Mucosa of gallbladder (tissue), 1 donor: ENCODE measurements around the gene TUSC2. TPM values are rescaled to one million over a fixed set of nuclear protein-coding genes. Genes with fewer than 3 reads are reported as not detected.

Source experiments
- DNase-seq: peaks from one replicate; pipeline ENCODE4 v3.0.0-alpha.2; 2020; ENCODE audit warnings: low spot score
- total RNA-seq: library from RNA; stranded (reverse); gene quantifications from one replicate; pipeline ENCODE4 v1.2.1, GENCODE V29; 2021
- donor health status: DM: no; HTN: no; CAD: no.

The TUSC2 gene, protein sequence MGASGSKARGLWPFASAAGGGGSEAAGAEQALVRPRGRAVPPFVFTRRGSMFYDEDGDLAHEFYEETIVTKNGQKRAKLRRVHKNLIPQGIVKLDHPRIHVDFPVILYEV
- 42.5 TPM for total RNA-seq

DNA sequence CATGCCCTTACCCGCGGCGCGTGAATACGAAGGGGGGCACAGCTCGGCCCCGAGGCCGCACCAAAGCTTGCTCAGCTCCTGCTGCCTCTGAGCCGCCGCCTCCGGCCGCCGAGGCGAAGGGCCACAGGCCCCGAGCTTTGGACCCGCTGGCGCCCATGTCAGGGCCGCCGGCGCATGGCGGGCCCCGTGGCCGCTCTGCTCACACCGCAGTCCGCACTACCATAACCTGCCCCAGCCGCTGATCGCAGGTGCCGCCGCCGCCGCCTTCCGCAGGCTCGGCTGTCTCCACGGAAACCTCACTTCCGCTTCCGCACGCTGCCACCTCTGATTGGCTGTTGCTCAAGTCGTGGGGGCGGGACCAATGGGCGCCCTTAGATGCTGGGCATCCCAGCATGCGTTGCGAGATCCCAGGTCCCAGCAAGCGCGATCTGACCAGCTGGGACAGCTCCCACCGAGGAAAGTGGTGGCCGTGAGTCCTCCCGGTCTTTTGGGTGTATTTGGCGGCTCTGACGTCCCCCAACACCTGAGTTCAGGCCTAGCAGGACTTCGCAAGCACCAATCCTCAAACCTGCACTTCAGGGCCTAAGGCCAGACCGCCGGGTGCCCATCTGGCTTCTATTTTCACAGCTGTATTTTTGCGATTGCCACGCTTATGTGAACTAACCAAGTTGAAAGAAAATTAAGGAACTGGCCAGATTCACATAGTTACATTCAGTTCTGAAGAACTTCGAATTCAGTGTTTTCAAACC, at the start of gene TUSC2:
TUSC2 (minus strand) TSS at position 281 of the 749 bp plus-strand sequence; CDS start at position 157, 124 bp downstream.
- peak; percentile 98 for DNase-seq

DNA sequence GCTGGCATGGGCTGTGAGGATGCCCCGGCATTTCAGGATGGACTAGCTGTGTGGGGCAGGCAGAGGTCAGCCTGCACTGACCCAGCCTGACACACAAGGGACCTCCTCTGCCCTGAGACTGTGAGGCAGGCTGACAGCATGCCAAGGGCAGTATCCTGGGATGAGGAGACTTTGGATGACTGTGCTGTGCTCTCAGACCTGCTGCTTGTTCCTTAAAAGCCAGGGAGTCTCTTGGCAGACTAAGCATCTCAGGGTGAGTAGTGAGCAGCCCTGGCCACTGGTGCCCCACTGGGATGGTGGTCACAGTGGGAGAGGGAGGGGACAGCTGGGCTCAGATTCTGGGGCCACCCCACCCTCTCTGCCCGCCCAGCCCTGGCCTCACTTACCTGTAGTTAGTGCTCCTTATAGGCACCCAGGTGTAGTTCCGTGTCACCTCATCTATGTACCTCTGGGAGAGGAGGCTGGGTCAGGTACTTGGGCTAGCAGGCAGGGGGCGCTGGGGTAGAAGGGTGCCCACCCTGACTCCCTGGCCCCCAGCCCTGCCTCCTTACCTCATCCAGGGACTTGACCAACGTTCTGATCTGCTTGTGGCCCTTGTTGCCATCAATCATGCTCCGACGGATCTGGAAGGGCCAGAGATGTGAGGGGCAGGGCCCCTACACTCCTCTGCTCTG, 47.4 kb upstream of the TUSC2 start:
- no peak for DNase-seq

DNA sequence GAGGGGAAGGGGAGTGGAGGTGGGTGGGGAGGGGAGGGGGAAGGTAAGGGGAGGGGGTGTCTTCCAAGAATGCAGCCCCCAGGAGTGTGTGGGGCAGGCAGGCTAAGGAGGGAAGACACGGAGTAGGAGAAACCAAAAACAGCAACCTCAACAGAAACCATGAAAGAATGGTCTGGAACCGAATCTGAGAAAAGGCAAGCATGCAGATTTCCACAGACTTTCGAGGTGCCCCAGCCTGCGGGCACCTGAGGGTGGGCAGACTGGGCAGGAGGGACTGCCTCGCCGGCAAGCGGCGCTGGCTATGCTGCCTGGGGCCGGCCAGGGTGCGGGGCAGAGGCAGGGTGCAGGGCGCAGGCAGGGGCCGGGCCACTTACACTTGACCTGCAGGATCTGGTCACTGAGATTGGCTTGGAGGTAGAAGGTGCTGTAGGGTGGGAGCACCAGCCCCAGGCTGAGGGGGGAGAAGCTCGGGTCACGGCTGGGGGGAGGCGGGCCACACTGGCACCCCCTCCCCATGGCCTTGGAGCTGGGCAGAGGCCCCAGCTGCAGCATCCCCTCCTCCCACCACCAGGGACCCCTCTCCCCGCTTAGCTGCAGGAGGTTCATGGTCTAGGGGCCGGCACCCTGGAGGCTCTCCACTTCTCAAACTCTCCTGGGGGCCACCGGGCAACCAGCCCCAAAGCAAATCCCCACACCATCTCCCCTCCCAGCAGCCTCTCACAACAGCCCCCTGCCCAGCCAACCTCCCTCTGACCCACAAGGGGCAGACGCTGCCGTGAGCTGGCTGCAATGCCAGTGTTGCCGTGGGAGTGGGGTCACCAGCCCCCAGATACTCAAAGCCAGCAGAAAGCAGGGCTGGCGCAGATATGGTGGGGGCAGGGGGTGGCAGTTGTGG, 46.6 kb upstream of the TUSC2 start:
- DNase-seq, result no peak

DNA sequence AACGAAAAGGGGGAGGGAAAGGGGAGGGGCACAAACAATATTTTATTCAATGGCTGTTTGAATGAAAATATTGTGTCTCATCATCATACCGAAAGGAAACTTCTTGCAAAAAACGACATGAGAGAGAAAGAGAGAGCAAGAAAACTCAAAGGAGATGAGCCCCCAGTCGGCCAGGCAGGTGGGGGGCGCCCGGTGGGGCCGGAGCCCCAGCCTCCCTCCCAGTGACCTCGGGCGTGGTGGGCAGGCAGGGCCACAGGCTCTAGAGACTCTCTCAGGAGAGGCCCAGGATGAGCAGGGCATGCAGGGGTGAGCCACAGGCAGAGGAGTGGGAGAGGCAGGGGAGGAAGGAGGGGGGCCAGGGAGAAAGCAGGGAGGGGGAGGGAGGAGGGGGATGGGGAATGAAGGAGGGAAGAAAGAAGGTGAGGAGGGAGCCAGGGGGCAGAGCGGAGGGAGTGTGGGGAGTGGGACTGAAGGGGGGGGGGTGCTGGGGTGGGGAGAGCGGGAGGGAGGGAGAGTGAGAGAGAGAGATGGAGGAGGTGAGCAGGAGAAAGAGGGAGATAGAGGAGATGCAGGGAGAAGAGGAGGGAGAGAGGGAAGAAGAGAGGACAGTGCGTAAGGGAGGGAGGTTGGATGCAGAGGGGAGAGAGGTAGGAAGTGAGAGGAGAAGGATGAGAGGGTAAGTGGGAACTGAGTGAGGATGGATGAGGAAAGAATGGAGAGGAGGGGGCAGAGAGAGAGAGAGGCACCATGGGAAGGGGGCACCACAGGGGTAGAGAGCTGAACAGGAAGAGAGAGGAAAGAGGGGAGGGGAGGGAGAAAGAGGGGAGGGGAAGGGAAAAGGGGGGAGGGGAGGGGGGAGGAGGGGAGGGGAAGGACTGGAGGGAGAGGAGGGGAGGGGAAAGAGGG, 45.4 kb upstream of the TUSC2 start:
- no peak for DNase-seq

DNA sequence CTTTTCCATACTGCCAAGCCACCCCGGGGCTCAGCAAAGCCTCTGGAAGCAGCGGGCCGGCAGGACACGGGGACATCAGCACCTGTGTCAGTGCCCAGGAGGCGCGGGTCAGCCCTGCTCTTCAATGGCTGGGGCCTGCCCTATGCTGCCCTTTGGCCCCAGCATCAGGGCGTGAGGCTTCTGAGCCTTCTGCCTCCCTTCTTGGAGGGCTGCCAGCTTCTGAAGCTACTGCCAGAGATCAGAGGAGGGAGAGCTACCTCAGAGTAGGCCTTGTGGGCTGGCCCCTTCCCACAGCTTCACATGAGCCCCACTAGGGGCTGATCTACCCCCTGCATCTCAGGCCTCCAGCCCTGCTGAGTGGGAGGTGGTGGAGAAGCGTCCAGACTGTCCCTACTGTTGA, 44.3 kb upstream of the TUSC2 start:
- no peak for DNase-seq

DNA sequence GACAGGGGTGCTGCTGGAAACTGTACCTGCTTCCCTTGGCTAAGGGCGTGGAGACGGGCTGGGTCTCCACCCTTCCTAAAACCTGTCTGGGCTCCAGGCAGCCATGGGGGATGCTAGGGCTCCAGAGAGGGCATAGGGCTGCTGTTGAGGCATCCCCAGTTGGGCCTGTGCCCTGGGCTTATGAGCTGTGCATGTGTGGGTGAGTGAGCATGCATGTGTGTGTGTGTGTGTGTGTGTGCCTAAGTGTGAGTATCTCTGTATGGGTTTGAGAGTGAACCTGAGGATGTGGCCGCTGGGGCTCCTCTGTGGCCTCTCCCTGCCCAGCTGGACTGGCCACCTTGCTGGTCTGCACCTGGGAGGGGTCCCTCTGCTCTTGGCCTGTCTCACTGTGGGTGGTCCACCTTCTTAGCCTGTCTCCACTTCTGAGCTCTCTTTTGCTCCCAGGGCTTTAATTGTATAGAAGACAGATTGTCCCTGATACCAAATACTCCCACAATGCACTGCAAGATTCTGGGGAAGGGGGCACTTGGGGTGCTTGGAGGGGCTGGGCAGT, 43.2 kb upstream of the TUSC2 start:
- no peak for DNase-seq

DNA sequence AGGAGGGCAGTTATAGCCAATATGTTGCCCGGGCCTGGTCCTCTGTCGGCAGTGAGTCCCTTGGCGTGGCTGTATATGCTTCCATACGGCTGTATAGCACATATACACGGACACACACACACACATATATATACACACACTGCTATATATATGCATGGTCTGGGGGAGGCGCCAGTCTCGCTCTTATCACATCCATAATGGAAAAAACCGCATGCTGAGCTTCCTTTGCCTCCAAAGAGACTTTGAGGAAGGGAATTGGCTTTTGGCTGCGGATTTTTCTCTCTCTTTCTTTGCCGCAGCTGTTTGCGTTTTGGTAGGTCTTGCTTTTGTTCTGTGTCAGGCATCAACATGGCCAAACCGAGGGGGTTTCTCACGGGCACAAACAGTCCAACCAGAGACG, 42.6 kb upstream of the TUSC2 start:
- DNase-seq, result no peak

DNA sequence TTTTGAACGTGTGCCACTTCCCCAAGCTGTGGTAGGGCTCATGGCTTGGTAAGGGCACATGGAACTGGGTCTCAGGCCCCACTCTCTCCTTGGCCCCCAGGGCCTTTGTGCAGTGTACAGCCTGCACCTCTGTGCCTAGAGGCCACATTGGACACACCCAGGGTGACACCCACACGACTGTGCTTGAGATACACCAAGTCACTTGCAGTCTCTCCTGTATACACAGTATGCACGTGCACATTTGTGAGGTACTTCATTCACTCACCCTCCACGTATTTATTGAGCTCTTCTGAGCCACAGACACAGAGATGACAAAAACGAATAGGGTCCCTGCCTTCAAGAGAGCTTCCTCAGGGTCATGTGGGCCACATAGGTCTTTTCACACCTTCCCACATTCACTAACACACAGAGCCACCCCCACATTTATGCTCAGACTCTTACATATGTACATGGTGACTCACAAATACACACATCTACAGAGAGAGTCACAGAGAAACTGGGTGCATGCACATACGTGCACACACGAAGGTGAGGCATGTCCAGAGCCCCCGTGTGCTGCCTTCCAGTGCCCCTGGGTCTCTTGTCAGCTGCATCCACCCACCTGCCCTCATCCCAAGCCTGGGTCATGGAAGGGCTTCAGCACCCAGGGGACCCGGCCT, 41.1 kb upstream of the TUSC2 start:
- no peak for DNase-seq

DNA sequence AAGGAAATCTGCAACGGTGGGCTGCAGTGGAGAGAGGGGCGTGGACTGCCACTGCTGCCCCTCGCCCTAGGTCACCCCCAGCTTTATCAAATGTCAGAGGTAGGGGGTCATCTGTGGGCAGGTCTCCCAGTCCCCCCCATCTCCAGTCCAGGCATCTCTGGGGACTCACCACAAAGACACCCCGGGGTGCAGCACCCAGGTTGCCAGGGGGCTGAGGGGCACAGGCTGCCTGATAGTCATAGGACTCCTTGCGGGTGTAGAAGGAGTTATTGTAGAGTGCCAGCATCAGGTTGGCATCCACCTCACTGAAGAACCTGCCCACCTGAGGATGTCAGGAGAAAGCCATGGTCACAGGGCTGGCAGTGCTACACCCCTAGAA, 37.8 kb upstream of the TUSC2 start:
- no peak for DNase-seq

DNA sequence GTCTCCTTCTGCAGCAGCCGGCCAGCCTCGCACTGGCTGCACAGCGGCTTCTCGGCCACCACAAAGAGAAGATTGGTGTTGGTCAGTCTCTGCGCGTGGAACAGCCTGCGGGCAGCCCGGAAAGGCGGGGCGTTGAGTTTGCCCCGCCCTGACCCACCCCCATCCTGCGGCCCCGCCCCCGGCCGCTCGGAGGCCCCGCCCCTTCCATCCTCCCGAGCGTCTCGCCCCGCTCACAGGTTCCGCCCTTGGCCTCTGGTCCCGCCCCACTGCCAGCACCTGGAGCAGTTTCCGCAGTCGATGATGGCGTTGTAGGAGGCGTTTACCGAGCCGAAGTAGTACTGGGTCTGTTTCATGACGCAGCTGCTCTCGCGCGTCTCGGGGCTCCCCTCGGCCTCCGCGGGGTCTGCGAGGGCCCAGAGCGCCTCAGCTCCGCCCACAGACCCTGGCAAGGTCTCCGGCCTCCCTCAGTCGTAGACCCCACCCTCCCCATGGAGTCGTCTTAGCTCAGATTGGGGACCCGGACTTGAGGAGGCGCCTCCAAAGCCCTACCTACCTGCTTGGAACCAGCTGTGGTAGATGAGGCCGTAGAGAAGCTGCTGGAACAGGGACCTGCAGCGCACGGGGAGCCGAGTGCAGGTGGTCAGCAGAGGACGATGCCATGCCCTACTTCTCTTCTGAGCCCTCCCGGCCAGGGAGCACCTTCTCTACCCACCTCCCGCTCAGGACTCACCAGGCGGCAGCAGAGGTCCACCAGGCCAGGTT, 37.2 kb upstream of the TUSC2 start:
- peak; percentile 93 for DNase-seq

DNA sequence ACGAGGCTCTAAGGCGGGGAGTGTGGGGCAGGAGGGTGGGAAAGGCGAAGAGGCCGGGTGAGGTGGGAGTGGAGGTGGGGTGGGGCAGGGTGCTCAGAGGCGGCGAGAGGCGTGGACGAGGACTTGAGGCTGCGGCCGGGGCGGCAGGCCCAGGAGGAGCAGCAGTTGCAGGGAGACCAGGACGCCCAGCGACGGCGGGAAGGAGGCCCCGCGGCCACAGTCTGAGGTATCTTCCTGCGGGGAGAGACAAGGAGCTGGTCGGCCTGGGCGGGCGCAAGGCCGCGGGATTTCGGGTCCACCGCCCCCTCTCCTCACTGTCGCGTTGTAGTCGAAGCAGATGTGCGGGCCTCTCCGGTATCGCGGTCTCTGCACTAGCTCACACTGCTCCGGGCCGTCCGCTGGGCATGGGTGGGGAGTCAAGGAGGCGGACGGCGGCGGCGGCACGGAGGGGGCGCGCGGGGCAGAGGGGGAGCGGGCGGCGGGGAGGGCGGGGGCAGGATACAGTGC, 36.6 kb upstream of the TUSC2 start:
- DNase-seq, result no peak

DNA sequence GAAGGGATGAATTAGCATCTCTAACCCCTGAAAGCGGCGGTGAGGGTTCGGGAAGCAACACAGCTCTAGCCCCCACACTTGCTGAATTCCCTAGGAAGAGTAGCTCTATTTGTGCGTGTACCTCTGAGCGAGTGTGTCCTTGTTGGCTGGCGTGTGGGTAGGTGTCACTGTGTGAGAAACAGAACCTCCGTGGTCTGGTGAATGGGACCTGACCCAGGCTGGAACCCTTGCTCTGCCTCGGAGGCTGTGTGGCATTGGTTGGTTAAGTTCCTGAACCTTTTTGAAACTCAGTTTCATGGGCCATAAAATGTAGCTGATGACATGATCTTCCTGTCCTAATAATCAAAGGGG, 31.7 kb upstream of the TUSC2 start:
- DNase-seq, result no peak

DNA sequence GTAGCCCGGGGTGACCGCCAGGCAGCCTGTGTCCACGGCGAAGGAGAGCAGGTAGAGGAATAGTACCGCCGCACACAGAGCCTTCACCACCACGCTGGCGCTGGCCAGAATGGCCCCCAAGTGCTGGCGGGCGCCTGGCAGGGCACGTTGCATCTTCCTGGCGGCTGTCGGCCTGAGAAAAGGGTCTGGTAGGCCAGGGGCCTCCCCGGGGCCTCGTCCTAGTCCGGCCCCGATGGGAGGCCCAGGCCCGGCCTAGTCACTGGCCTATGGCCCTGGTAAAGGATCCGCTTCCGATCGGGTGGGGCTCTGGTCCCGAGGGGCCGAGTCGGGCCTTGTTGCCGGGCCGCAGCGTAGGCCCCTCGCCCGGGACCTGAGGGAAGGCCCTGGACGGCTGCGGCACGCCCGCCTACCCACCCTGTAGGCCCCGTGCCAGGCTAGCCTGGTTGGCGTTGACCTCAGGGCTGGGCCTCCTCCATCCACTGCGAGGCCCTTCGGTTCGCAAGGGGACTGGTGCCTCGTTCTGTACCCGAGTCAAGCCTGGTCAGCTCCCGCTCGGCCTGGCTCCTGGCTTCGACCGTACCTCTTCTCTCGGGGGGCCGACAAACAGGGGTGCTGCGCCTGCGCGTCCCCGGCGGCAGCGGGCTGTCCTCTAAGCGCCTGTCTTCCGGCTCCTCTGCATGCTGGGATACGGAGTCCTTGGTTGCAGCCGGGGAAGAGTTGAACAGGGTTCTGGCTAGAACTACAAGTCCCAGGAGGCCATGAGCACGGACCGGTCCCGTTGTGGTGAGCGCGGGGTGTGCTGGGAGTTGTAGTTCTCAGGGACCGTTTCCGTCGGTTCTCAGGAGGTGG, 31.1 kb upstream of the TUSC2 start, which contains the start of gene TMEM115:
TMEM115 (minus strand) TSS at position 611 of the 849 bp plus-strand sequence; CDS start at position 153, 458 bp downstream.
- DNase-seq, result peak; percentile 98

DNA sequence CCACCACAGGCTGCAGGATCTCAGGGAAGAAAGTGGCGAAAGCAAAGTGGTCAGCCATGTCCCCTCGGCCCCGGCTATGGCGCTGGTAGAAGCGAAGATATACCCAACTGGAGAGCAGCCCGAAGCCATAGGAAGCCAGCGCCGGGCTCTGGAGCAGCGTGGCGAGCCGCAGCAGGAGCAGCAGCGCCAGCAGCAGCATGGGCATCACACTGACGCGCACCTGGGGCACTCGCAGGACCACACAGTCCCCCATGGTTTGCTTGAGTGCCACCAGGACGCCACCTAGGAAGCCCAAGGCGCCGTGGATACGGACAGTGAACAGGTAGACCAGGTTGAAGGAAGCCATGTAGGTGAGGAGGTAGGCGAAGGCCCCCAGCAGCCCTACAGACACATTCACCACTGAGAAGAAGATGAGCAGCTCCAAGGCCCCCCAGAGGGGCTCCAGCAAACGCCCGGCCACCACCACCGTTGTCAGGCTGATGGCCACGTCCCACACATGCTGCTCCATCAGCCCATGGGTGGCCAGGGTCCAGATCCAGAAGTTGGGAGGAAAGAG, 30.4 kb upstream of the TUSC2 start:
- DNase-seq, result no peak

DNA sequence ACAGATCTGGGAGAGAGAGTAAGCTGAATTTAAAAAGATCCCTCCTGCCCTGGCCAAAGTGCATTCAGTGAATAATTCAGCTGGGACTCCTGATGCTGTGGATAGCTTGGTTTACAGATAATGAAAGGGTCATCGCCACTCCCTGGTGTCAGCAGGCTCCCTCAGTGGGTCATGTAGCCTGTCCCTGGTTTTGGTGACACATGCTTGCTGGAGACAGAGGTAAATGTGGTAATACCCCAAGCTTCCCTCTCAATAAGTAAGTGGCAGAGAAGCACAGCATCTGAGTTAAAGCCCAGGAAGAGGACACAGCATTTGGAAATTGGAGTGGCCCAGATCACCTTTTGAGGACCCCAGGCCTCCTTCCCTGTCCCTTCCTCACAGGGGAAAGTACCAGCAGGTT, 29.5 kb upstream of the TUSC2 start:
- DNase-seq, result no peak

DNA sequence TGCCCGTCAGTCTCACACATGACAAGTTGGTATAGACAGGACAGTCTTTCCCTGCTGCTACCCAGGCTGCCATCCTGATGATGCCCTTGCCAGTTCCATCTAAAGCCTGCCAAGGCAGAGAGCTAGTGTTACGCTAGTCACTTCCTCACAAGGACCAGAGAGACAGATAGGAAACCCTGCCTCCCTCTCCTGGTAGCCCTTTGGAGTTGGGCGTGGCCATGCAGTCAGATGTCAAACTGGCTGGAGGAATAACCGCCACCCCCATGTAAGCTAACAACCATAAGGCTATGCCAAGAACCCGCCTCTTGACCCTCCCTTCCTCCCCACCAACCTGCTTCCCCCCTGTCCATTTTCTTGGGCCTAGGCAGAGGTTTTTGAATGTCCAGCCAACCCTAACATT, 28.5 kb upstream of the TUSC2 start:
- peak; percentile 58 for DNase-seq

DNA sequence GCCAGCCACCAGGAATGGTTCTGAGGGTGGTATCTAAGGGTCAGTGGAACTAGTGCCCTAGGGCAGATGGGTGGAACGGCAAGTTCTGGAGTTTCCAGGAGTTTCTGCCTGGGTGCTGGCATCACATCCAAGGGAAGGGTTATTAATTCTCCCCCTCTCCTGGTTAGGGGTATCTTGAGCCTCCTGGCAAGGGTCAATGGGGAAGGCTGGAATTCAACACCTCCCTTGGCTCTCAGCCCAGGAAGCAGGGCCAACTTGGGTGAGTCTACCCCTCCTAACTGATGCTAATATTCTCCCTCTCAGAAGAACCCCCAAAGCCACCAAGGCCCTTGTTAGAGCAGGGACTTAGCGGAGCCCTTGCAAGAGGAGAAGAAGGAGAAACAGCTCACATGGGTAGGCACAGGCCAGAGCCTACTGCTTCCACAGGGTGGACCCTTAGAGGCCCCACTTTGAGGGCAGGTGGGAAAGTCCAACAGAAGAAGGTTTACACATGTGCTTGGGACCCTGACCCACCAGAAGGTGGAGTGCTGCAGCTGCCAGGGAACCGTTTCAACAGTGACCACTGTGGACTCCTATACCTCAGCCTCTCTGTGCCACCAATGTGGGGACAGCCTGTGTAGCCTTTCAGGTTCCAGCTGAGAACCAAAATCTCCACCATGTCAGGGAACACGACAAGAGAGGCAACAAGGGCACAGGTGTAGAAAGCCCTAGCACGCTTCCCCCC, 28.0 kb upstream of the TUSC2 start:
- no peak for DNase-seq
